ENCODE data around the gene KSR1. TPM values are rescaled to one million over a fixed set of nuclear protein-coding genes. Genes with fewer than 3 reads are reported as not detected.

The KSR1 gene
- total RNA-seq, 6 donors from 2014 or later: 23.0 to 94.3 (median 60.9) TPM

DNA sequence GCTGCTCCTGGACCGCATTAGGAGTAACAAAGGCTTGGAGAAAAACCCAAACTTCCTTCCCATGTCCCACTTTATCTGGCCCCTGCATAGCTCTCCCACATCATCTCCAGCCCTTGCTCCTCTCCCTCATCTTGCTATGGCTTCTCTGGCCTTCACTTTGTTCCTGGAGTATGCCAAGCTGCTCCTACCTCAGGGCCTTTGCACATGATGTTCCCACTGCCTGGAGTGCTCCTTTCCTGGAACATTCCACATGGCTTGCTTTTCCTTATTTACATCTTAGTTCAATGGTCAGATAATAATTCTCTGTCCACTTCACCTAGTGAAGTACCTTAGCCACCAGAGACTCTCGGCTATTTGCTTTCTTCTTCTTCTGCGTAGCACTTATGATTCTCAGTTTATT is 4.3 kb upstream of the KSR1 start:
- WGBS, 2 donors: 91 to 97% methylated on average over 3 of the region's 3 CpGs

DNA sequence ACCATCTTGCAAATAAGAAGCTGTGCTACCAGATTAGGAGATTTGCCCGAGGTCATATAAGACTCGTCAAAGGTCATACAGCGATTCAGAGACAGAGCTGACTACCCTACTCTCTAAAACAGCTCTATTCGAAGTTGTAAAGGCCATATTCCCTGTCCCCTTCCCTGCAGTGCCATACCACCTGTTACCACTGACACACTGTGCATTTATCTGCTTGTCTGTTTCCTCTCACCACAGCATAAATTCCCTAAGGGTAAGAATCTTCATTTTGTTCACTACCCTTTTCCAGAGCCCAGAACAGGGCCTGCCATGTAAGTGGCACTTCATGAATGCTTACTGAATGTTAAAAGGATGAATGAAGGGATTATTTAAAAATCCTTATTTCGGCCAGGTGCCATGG is 3.4 kb upstream of the KSR1 start:
- H3K4me1 ChIP-seq: peaks cover 5 to 12% (median 11%) of the 10 kb centered on the region in 4 donors
- no peak overlapping the region for H3K27ac ChIP-seq
- H3K9me3 ChIP-seq: no peaks in the 10 kb centered on the region
- DNase-seq (no peak), ATAC-seq (ENCODE audit: low FRiP score in 2 of 2) (no peak)
- no peak for TF ChIP-seq POLR2AphosphoS5 (IDR thresholded peaks at IDR 0.05)
- WGBS, 2 donors: 73 to 74% methylated on average over 5 of the region's 5 CpGs
- no peak overlapping the region for H3K4me3 ChIP-seq
- no peaks in the 10 kb centered on the region for H3K36me3 ChIP-seq
- H3K27me3 ChIP-seq: no peaks in the 10 kb centered on the region

More for the DNA sequence above, 4.3 kb upstream of the KSR1 start:
- Histone ChIP-seq H3K27me3 (no peaks in the 10 kb centered on the region), H3K4me1 (peaks cover 0 to 5% (median 2%) of the 10 kb centered on the region in 4 donors), H3K36me3 (no peaks in the 10 kb centered on the region), H3K4me3 (no peak overlapping the region), H3K9me3 (no peaks in the 10 kb centered on the region), H3K27ac (no peak overlapping the region)
- ATAC-seq (ENCODE audit: low FRiP score in 2 of 2) (no peak), DNase-seq (no peak)
- TF ChIP-seq, protein P1, sequence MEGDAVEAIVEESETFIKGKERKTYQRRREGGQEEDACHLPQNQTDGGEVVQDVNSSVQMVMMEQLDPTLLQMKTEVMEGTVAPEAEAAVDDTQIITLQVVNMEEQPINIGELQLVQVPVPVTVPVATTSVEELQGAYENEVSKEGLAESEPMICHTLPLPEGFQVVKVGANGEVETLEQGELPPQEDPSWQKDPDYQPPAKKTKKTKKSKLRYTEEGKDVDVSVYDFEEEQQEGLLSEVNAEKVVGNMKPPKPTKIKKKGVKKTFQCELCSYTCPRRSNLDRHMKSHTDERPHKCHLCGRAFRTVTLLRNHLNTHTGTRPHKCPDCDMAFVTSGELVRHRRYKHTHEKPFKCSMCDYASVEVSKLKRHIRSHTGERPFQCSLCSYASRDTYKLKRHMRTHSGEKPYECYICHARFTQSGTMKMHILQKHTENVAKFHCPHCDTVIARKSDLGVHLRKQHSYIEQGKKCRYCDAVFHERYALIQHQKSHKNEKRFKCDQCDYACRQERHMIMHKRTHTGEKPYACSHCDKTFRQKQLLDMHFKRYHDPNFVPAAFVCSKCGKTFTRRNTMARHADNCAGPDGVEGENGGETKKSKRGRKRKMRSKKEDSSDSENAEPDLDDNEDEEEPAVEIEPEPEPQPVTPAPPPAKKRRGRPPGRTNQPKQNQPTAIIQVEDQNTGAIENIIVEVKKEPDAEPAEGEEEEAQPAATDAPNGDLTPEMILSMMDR (IDR thresholded peaks at IDR 0.05): no peak
- TF ChIP-seq POLR2A (IDR thresholded peaks at IDR 0.05): no peak
- TF ChIP-seq EP300 (IDR thresholded peaks at IDR 0.05): no peak
- TF ChIP-seq POLR2AphosphoS5 (IDR thresholded peaks at IDR 0.05): no peak

DNA sequence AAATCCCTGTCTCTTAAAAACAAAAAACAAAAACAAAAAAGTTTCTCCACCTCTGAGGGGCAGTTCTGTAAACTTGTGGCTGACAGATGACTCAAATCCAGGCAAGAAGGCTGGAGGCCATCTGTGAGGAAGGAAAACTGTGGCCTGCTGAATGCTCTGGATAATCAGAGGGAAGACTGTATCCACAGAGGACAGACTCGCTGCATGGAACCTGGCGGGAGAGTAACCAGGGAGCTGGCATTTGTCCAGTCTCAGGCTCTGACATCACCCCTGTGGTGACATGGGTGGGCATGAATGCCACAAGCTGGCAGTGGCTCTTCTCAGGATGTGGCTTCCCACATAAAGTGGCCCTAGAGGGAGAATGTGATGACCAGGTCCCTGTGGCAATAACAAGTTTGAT is 2.8 kb upstream of the KSR1 start:
- no peak for ATAC-seq (ENCODE audit: low FRiP score in 2 of 2)
- TF ChIP-seq POLR2A (IDR thresholded peaks at IDR 0.05): no peak
- TF ChIP-seq EP300 (IDR thresholded peaks at IDR 0.05): no peak
- no peak for TF ChIP-seq POLR2AphosphoS5 (IDR thresholded peaks at IDR 0.05)
- TF ChIP-seq, protein P1 (IDR thresholded peaks at IDR 0.05): no peak
- 78 to 87% methylated on average over 2 of the region's 2 CpGs for WGBS, 2 donors

DNA sequence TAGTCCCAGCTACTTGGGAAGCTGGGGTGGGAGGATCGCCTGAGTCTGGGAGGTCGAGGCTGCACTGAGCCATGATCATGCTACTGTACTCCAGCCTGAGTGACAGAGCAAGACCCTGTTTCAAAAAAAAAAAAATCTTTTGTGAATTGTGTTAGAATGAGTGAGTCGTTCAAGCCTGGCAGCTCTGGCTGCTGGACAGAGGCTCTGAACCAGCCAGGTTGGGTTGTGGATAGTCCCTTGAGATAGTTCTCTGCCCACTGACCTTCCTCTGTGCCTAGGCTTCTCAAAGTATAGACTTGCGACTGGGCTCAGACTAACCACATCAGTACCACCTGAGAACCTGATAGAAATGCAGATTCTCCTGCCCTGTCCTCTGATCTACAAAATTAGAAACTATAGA is 2.2 kb upstream of the KSR1 start:
- Histone ChIP-seq H3K4me3 (no peak overlapping the region), H3K36me3 (no peaks in the 10 kb centered on the region), H3K4me1 (peaks cover 16 to 24% (median 19%) of the 10 kb centered on the region in 4 donors), H3K27me3 (no peaks in the 10 kb centered on the region), H3K9me3 (no peaks in the 10 kb centered on the region), H3K27ac (no peak overlapping the region)
- TF ChIP-seq EP300 (IDR thresholded peaks at IDR 0.05) (no peak), POLR2A (IDR thresholded peaks at IDR 0.05) (no peak), POLR2AphosphoS5 (IDR thresholded peaks at IDR 0.05) (no peak)
- TF ChIP-seq, protein P1 (IDR thresholded peaks at IDR 0.05): no peak
- ATAC-seq (ENCODE audit: low FRiP score in 2 of 2) (no peak), DNase-seq (no peak)
- WGBS, 2 donors: 92 to 94% methylated on average over 4 of the region's 4 CpGs

More for the DNA sequence above, 2.8 kb upstream of the KSR1 start:
- Histone ChIP-seq H3K27me3 (no peaks in the 10 kb centered on the region), H3K4me3 (no peak overlapping the region), H3K9me3 (no peaks in the 10 kb centered on the region), H3K36me3 (no peaks in the 10 kb centered on the region), H3K27ac (no peak overlapping the region), H3K4me1 (peaks cover 11 to 18% (median 17%) of the 10 kb centered on the region in 4 donors)
- no peak for DNase-seq

DNA sequence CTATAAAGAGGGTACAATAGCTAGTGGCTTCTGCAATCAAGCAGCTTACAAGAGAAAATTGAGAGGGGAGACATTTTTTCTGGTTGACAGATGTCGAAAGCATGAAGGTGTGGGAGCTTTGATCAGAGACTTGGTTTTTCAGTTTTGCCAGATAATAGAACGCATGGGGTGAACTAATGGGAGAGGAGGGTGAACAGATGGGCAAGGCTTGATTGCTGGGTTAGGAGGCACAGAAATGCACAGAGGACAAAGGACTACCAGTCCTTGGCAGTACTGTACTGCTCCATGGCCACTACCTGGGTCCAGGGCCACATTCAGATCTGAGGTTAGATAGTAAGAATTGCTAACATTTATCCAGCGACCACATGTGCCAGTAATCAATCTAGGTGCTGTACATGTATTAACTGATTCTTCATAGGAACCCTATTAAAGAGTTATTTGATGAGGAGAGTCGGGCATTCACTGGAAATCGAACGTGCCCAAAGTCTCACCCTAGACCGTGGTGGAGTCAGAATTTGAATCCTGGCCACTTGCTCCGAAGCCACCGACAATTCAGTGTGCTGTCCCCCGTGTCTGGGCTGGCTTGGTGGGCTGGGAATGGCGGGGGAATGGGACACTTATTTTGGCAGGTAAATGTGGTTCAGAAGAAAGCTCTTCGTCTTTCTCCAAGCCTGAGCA is 873 bp upstream of the KSR1 start:
- H3K9me3 ChIP-seq: no peaks in the 10 kb centered on the region
- TF ChIP-seq EP300 (IDR thresholded peaks at IDR 0.05) (no peak), POLR2AphosphoS5 (IDR thresholded peaks at IDR 0.05) (no peak), POLR2A (IDR thresholded peaks at IDR 0.05) (no peak)
- TF ChIP-seq, protein P1 (IDR thresholded peaks at IDR 0.05): no peak
- no peaks in the 10 kb centered on the region for H3K27me3 ChIP-seq
- no peak for ATAC-seq (ENCODE audit: low FRiP score in 2 of 2)
- 31 to 39% methylated on average over 12 of the region's 12 CpGs for WGBS, 2 donors
- H3K4me3 ChIP-seq: peak overlapping the region in 3 of 4 donors; percentile 77 to 92 (median 87)
- H3K27ac ChIP-seq: peak overlapping the region; percentile 81 to 93 (median 86)
- DNase-seq: no peak
- no peaks in the 10 kb centered on the region for H3K36me3 ChIP-seq
- H3K4me1 ChIP-seq: peaks cover 17 to 34% (median 21%) of the 10 kb centered on the region in 4 donors

Measured in upper lobe of left lung (tissue), 6 donors.